HAP-1 (cell line): ENCODE measurements around the gene ZNF668.

Experiments
- DNase-seq, 2 experiments: peaks; one replicate each; pipeline ENCODE4 v3.0.0-alpha.2; 2016 to 2020; ENCODE audit warnings: low spot score in 2 of 2
- H3K27me3 ChIP-seq: fragments of 250-450 bp; sonication (Bioruptor Pico); 2 replicates; pipeline ENCODE4 v1.5.1; 2020; ENCODE audit warnings: low read depth, mild to moderate bottlenecking, moderate library complexity
- H3K36me3 ChIP-seq: fragments of 250-450 bp; sonication (Bioruptor Pico); replicated peaks from 2 replicates; pipeline ENCODE4 v1.5.1; 2020; ENCODE audit warnings: mild to moderate bottlenecking
- H3K4me1 ChIP-seq: fragments of 250-450 bp; sonication (Bioruptor Pico); 2 replicates; pipeline ENCODE4 v1.5.1; 2020; ENCODE audit warnings: mild to moderate bottlenecking
- H3K4me3 ChIP-seq: fragments of 250-450 bp; sonication (Bioruptor Pico); 2 replicates; pipeline ENCODE4 v1.5.1; 2020; ENCODE audit warnings: mild to moderate bottlenecking, moderate library complexity
- H3K9me3 ChIP-seq: fragments of 250-450 bp; sonication (Bioruptor Pico); 2 replicates; pipeline ENCODE4 v1.5.1; 2020; ENCODE audit warnings: mild to moderate bottlenecking, moderate library complexity
- in situ Hi-C: fragments of 300-500 bp; cut with MboI; formaldehyde crosslinking; loops from 3 replicates; pipeline ENCODE4 v1.14.3; 2020; ENCODE audit warnings: low sequenced_read_pairs, inconsistent platforms, mixed read lengths

ZNF668 gene

DNA sequence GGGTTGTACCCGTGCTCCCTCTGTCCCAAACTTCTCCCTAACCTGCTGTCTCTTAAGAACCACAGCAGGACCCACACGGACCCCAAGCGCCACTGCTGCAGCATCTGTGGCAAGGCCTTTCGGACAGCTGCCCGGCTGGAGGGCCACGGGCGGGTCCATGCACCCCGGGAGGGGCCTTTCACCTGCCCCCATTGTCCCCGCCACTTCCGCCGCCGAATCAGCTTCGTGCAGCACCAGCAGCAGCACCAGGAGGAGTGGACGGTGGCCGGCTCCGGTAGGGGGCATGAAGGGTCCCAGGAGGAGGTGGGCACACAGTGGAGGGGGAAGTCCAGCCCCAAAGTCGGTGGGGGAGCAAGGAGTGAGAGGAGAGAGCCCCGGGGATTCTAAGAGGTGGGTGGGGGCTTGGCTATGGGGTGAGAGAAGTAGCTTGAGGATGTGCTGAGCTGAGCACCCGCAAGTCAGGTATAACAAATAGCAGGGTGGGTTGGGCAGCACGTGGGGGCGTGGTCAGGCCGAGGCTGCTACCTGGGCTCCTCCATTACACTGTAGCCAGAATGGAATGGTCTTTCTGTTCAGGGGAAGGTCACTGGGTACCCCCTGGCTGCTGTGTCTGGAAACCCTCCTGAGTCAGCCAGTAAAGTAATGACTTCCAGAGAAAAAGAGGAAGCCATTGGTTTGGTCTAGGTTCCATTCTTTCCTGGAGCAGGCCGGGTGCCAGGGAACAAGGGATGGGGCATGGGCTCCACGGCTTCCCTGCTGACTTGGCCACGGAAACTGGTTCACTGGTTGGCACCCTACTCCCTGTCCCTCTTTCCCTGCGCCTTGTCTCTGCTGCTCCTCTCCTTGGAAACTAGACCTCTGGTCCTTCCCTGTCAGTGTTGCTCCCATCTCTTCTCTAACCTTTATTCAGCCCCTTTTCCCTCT is 7.7 kb upstream of the ZNF668 start:
- no peaks in the 10 kb centered on the region for H3K4me1 ChIP-seq
- peaks cover 50% of the 10 kb centered on the region for H3K36me3 ChIP-seq
- H3K4me3 ChIP-seq = no peak overlapping the region
- H3K27me3 ChIP-seq = no peaks in the 10 kb centered on the region
- in situ Hi-C loops = no loop called here
- DNase-seq = no peak
- no peaks in the 10 kb centered on the region for H3K9me3 ChIP-seq

DNA sequence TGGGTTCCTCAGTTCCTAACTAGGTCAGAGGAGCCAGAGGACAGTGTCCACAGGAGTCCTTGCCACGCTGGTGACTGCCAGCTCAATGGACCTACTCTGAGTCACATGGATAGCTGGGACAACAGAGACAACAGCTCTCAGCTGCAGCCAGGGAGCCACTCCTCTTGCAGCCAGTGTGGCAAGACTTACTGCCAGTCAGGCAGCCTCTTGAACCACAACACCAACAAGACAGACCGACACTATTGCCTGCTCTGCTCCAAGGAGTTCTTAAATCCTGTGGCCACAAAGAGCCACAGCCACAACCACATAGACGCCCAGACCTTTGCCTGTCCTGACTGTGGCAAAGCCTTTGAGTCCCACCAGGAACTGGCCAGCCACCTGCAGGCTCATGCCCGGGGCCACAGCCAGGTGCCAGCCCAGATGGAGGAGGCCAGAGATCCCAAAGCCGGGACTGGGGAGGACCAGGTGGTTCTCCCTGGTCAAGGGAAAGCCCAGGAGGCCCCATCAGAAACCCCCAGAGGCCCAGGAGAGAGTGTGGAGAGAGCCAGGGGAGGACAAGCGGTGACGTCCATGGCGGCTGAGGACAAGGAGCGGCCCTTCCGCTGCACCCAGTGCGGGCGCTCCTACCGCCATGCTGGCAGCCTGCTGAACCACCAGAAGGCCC is 6.8 kb upstream of the ZNF668 start:
- H3K4me3 ChIP-seq = no peak overlapping the region
- DNase-seq = no peak
- H3K9me3 ChIP-seq = no peaks in the 10 kb centered on the region
- H3K4me1 ChIP-seq = no peaks in the 10 kb centered on the region
- no peaks in the 10 kb centered on the region for H3K27me3 ChIP-seq
- H3K36me3 ChIP-seq = peaks cover 54% of the 10 kb centered on the region
- in situ Hi-C loops = no loop called here

DNA sequence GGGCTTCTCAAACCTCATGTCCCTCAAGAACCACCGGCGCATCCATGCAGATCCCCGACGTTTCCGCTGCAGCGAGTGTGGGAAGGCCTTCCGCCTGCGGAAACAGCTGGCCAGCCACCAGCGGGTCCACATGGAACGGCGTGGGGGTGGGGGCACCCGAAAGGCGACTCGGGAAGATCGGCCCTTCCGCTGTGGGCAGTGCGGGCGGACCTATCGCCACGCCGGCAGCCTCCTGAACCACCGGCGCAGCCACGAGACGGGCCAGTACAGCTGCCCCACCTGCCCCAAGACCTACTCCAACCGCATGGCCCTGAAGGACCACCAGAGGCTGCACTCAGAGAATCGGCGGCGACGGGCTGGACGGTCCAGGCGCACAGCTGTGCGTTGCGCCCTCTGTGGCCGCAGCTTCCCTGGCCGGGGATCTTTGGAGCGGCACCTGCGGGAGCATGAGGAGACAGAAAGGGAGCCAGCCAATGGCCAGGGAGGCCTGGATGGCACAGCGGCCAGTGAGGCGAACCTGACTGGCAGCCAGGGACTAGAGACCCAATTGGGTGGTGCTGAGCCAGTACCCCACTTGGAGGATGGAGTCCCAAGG is 6.1 kb upstream of the ZNF668 start:
- Histone ChIP-seq H3K9me3 (no peaks in the 10 kb centered on the region), H3K36me3 (peaks cover 54% of the 10 kb centered on the region)

DNA sequence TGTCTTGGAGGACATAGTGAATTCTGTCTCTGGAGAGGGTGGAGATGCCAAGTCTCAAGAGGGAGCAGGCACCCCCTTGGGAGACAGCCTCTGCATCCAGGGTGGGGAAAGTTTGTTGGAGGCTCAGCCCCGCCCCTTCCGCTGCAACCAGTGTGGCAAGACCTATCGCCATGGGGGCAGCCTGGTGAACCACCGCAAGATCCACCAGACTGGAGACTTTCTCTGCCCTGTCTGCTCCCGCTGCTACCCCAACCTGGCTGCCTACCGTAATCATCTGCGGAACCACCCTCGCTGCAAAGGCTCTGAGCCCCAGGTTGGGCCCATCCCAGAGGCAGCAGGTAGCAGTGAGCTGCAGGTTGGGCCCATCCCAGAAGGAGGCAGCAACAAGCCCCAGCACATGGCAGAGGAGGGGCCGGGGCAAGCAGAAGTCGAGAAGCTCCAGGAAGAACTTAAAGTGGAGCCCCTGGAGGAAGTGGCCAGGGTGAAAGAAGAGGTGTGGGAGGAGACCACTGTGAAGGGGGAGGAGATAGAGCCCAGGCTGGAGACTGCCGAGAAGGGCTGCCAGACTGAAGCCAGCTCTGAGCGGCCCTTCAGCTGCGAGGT is 5.4 kb upstream of the ZNF668 start:
- Histone ChIP-seq H3K27me3 (no peaks in the 10 kb centered on the region), H3K36me3 (peaks cover 54% of the 10 kb centered on the region), H3K4me3 (no peak overlapping the region), H3K4me1 (0 out of 2 replicates have a peak, but pooled peaks cover 3% of the 10 kb centered on the region), H3K9me3 (no peaks in the 10 kb centered on the region)
- in situ Hi-C loops = no loop called here
- no peak for DNase-seq

More for the DNA sequence above, 6.1 kb upstream of the ZNF668 start:
- Histone ChIP-seq H3K4me3 (no peak overlapping the region), H3K4me1 (0 out of 2 replicates have a peak, but pooled peaks cover under 1% of the 10 kb centered on the region), H3K27me3 (no peaks in the 10 kb centered on the region)
- in situ Hi-C loops = no loop called here
- DNase-seq = no peak

DNA sequence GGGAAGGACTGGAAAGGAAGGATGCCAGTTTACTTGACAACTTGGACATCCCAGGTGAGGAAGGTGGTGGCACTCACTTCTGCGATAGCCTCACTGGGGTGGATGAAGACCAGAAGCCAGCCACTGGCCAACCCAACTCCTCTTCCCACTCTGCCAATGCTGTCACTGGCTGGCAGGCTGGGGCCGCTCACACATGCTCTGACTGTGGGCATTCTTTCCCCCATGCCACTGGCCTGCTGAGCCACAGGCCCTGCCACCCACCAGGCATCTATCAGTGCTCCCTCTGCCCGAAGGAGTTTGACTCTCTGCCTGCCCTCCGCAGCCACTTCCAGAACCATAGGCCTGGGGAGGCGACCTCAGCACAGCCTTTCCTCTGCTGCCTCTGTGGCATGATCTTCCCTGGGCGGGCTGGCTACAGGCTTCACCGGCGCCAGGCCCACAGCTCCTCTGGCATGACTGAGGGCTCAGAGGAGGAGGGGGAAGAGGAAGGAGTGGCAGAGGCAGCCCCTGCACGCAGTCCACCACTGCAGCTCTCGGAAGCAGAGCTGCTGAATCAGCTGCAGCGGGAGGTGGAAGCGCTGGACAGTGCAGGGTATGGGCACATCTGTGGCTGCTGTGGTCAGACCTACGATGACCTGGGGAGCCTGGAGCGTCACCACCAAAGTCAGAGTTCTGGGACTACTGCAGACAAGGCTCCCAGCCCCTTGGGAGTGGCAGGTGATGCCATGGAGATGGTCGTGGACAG is 4.7 kb upstream of the ZNF668 start:
- Histone ChIP-seq H3K36me3 (peaks cover 47% of the 10 kb centered on the region), H3K4me1 (0 out of 2 replicates have a peak, but pooled peaks cover 3% of the 10 kb centered on the region), H3K9me3 (no peaks in the 10 kb centered on the region), H3K27me3 (no peaks in the 10 kb centered on the region), H3K4me3 (no peak overlapping the region)
- no peak for DNase-seq
- in situ Hi-C loops = no loop called here

DNA sequence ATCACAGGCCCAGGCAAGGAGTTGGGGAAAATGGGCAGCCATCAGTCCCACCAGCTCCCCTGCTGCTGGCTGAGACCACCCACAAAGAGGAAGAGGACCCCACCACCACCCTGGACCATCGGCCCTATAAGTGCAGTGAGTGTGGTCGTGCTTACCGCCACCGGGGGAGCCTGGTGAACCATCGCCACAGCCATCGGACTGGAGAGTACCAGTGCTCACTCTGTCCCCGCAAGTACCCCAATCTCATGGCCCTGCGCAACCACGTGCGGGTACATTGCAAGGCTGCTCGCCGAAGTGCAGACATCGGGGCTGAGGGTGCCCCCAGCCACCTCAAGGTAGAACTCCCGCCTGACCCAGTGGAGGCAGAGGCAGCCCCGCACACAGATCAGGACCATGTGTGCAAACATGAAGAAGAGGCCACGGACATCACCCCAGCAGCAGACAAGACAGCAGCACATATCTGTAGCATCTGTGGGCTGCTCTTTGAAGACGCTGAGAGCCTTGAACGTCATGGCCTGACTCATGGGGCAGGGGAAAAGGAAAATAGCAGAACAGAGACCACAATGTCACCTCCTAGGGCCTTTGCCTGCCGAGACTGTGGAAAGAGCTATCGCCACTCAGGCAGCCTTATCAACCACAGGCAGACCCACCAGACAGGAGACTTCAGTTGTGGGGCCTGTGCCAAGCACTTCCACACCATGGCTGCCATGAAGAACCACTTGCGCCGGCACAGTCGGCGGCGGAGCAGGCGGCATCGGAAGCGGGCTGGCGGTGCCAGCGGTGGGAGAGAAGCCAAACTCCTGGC is 3.8 kb upstream of the ZNF668 start:
- 0 out of 2 replicates have a peak, but pooled peaks cover 3% of the 10 kb centered on the region for H3K4me1 ChIP-seq
- H3K9me3 ChIP-seq = no peaks in the 10 kb centered on the region
- no peak for DNase-seq
- no peak overlapping the region for H3K4me3 ChIP-seq
- peaks cover 47% of the 10 kb centered on the region for H3K36me3 ChIP-seq
- no peaks in the 10 kb centered on the region for H3K27me3 ChIP-seq
- in situ Hi-C loops = no loop called here

DNA sequence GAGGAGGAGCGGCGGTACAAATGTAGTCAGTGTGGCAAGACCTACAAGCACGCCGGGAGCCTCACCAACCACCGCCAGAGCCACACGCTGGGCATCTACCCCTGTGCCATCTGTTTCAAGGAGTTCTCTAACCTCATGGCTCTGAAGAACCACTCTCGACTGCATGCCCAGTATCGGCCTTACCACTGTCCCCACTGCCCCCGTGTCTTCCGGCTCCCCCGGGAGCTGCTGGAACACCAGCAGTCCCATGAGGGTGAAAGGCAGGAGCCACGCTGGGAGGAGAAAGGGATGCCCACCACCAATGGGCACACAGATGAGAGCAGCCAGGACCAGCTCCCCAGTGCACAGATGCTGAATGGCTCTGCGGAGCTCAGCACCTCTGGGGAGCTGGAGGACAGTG is 3.0 kb upstream of the ZNF668 start:
- H3K4me1 ChIP-seq = 0 out of 2 replicates have a peak, but pooled peaks cover 3% of the 10 kb centered on the region
- no peaks in the 10 kb centered on the region for H3K27me3 ChIP-seq
- in situ Hi-C loops = no loop called here
- no peak for DNase-seq
- peaks cover 47% of the 10 kb centered on the region for H3K36me3 ChIP-seq
- H3K4me3 ChIP-seq = no peak overlapping the region
- no peaks in the 10 kb centered on the region for H3K9me3 ChIP-seq

DNA sequence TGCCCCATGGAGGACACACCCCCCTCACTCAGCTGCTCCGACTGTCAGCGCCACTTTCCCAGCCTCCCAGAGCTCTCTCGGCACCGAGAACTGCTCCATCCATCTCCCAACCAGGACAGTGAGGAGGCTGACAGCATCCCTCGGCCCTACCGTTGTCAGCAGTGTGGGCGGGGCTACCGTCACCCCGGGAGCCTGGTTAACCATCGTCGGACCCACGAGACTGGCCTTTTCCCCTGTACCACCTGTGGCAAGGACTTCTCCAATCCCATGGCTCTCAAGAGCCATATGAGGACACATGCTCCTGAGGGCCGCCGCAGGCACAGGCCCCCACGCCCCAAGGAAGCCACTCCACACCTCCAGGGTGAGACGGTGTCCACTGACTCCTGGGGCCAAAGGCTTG is 2.3 kb upstream of the ZNF668 start:
- H3K36me3 ChIP-seq = peaks cover 43% of the 10 kb centered on the region
- in situ Hi-C loops = no loop called here
- no peak for DNase-seq
- peaks cover 6% of the 10 kb centered on the region; the same call in 1 of the 2 replicates for H3K4me1 ChIP-seq
- H3K27me3 ChIP-seq = no peaks in the 10 kb centered on the region
- no peaks in the 10 kb centered on the region for H3K9me3 ChIP-seq
- no peak overlapping the region for H3K4me3 ChIP-seq

DNA sequence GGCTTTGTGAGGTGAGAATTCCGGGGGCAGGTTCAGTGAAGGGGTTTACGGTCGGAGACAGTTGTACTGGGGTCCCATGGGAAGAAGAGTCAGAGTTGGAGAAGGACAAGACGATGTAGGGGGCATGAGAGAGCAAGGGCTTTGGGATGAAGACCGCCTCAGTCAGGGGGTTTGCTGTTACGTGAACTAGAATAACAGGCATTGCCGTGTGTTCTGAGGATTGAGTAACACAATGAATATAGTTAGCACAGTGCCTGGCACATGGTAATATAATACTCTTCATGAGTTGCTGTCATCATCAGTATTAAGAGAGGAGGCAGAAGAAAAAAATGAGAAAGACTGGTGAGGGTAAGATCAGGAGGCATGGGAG is 759 bp upstream of the ZNF668 start:
- peaks cover 28% of the 10 kb centered on the region for H3K36me3 ChIP-seq
- in situ Hi-C loops = no loop called here
- H3K27me3 ChIP-seq = no peaks in the 10 kb centered on the region
- no peak for DNase-seq
- peak overlapping the region; percentile 92 for H3K4me3 ChIP-seq
- peaks cover 7% of the 10 kb centered on the region; the same call in 1 of the 2 replicates for H3K4me1 ChIP-seq
- no peaks in the 10 kb centered on the region for H3K9me3 ChIP-seq

DNA sequence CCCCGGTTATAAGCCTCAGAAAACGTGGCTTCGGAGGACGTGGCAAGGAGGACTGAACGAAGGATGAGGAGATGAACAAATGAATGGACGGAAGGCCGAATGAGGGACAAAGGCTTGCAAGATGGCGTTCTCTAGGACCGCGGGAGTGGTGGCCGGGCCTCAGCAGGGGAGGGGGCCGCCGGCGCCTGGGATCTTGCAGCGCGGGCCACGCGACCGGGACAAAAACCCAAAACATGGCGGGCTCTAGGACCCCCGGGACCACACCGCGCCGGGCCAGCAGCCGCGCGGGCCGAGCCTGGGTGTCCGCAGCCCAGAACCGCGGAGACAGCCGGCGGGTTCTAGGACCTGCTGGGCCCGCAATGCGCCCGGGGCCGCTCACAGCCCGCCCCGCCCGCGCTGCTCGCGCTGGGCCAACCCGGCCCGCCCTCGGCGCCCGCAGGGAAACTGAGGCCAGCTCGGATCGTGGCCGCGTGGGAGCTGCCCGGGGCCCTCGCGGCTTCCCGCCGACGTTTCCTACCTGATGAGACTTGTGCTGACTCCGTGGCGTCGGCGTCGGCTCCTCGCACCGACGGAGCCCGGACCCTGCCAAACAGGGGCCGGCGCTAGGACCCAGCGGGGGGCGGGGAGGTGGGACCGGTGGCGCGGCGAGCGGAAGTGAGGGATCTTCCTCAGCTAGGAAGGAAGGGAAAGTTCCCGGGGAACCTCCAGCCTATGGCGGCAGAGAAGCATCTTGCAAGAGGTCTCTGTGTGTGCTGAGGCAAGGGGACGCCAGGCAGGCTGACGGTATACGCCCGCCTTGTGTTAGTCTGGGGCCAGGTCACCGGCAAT is 684 bp downstream of the ZNF668 start:
- Histone ChIP-seq H3K4me3 (peak overlapping the region; percentile 92), H3K4me1 (peaks cover 7% of the 10 kb centered on the region; the same call in 1 of the 2 replicates), H3K27me3 (no peaks in the 10 kb centered on the region), H3K9me3 (no peaks in the 10 kb centered on the region), H3K36me3 (peaks cover 16% of the 10 kb centered on the region)
- peak; percentile 89 to 96 for DNase-seq
- in situ Hi-C loops = no loop called here

DNA sequence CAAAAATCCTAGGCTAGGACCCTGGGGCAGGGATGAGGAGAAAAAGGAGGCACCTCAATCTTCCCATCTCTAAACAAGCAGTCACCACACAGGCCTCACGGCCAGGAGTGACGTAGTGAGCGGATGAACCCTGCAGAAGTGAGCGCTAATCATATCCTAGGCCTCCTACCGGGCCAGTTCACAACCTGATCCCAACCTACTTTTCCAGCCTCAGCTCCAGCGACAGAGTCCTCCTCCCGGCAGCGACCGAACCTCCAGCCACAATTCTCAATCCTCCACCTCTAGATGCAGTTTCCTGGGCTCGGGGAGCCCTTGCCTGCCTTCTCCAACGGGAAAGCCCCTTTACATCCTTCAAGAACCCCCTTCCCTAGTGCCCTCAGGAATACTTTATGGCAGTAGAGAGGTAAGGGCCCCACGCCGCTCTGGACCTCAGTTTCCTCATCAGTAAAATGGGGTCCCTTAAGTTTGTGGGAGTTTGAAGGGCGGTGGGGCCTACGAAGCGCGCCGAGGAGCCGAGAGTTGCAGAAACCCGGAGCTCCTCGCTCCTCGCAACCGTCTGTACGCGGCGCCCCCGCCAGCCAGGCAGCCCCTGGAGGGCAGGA is 1.4 kb downstream of the ZNF668 start:
- H3K4me1 ChIP-seq = peaks cover 7% of the 10 kb centered on the region; the same call in 1 of the 2 replicates
- in situ Hi-C loops = no loop called here
- H3K9me3 ChIP-seq = no peaks in the 10 kb centered on the region
- H3K4me3 ChIP-seq = peak overlapping the region; percentile 92
- no peaks in the 10 kb centered on the region for H3K27me3 ChIP-seq
- H3K36me3 ChIP-seq = peaks cover 13% of the 10 kb centered on the region
- DNase-seq = no peak
